Globus pallidus (tissue), 1 donor: ENCODE measurements around the gene GCN1.

Experiments used
- DNase-seq: peaks from one replicate; pipeline ENCODE4 v3.0.0-alpha.2; 2015; ENCODE audit warnings: low spot score

GCN1 gene

DNA sequence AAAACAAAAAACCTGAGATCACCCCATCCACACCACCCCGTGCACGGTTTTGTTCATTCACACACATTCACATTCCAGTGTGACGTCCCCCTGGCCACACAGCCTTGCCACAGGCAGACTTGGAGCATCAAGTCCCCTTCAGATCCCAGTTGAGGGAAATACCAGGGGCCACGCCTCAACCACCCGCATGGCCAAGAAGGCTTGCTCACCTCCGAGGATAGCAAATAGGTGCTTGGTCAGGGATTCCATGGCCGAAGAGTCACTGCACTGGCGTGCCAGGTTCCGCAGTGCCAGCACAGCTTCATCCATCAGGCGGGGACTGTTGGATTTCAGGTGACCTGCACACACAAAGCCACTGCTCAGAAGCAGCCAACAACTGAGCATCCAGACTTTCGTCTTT lies 19.0 kb downstream of the GCN1 start:
- no peak for DNase-seq

DNA sequence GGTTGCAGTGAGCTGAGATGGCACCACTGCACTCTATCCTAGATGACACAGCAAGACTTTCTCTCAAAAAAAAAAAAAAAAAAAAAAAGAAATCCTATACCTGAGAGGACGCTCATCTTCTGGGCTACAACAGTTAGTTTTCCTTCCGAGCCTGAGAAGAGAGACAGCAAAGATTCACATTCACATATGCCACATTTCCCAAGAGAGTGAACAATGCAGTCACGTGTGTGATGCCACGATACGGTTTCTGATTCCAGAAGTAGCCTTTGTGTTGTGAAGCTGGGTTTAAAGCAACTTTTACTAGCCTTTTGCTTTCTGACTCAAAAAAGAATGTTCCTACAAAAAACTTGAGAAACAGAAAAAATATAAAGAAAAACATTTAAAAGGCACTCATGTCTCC lies 19.5 kb downstream of the GCN1 start:
- no peak for DNase-seq

DNA sequence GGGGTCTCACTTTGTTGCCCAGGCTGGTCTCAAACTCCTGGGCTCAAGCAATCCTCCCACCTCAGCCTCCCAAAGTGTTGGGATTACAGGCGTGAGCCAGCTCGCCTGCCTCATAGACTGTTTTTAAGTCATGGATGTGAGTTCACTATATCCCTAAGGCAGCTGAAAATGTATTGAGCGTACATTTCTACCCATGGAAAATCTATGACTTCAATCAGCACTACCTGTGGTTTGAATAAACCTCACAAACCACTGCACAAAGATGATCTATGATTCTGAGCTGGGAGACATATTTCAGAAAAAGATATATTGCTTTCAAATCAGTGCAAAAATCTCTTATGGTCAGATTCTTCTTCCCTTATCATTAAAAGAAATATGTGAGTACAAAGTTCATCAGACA lies 22.5 kb downstream of the GCN1 start:
- DNase-seq = no peak

DNA sequence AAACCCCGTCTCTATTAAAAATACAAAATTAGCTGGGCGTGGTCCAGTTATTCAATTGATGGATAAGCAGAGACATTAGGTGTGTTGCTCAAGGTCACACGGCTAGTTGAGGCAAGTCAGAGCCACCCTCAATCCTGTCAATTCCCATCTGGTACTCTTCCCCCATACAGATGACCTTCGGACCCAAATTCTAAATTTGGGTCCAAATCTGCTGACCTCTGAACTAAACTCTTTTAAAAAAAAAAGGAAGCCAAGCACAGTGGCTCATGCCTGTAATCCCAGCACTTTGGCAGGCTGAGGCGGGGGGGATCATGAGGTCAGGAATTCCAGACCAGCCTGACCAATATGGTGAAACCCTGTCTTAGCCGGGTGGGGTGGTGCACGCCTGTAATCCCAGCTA lies 23.9 kb downstream of the GCN1 start:
- DNase-seq = no peak

DNA sequence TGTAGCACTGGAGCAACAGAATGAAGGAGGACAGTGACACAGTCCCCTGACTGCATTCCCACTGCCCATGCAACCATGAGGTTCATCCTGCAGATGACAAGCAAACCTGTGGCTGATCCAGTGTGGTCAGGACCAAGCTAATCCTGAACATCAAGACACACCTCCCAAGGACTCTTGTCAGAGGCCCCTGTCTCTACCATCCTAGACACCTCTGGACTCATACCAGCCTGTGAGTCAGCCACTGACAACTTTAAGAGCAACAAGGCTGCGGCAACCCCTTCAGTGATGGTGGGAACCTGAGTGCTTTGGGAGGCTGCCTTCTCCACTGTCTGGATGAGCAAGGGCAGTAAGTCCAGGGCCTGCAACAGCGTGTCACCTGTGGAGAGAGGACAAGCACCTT lies 24.6 kb downstream of the GCN1 start:
- DNase-seq = no peak

DNA sequence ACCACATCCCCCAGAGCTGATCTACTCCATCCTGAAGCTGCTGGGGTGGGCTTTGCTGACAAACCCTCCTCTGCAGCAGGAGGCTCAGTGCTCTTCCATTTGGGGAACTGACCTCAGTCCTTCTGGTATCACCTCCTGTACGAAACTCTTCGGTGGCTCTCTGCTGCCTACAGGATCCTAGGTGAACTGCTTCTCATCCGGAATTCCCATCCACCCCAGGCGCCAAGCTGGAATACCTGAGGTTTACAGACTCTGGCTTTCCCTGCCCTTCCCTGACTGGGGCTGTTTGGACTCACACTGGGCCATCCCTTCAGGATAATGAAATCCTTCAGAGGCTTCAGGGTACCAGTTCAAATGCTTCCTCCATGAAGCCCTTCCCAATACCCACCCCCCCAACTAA lies 26.2 kb downstream of the GCN1 start:
- no peak for DNase-seq

DNA sequence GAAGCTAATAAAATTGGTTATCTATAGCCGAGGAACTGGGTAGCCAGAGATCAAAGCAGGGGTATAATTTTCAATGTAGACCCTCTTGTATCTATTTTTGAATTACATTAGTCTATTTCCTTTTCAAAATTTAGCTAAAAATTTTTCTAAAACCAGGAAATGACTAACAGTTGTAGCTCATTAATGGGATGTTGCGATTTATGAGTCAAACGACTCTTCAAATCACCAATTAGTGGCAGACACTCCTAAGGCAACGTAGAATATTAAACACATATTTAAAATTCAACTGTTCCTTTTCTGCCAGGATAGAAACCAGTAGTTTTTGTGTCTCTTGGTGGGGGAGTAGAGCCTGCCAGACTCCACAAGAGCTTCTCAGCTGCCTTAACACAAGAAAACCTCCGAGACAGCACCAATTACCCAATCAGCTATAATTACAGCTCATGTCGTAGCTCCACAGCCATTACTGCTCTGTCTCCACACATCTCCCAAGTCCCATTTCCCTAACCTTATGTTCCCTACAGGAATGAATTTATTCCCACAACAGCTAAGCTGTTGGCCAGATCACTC lies 26.9 kb downstream of the GCN1 start:
- DNase-seq = no peak

DNA sequence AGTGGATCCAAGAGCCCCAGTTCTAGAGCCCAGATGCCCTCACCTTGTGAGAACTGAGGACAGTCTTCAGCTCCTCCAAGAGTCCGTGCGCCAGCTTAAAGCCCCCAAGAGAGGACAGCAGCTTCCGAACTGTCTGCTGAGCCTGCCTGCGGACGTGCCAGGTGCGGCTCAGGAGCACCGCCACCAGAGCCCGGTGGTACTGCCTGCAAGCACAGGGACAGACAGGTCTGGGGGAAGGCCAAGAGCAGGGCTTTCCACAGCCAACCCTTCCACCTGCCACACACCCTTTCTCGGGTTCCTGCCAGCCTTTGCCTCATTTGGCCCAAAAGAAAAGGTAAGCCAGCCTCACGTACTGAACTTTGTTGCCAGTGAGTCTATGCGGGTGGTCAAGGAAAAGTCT lies 30.2 kb downstream of the GCN1 start:
- no peak for DNase-seq

DNA sequence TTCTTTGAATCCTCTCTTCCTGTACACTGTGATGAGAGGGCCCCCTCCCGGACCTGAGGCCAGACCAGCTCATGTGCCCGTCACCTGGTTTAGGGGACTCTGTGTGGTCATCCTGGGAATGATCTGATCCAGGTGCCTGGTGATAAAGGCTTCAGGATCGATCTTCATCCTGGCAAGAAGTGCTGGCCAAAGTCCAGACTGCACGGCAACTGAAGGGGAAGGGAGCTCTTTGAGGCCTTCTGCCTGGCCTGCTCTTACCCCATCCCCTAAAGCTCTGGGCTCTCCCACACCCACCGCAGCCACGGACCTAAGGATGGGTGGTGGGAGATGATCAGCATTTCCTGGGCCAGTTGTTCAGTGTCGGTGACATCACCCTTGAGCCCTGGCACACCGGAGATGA lies 31.8 kb downstream of the GCN1 start:
- no peak for DNase-seq

DNA sequence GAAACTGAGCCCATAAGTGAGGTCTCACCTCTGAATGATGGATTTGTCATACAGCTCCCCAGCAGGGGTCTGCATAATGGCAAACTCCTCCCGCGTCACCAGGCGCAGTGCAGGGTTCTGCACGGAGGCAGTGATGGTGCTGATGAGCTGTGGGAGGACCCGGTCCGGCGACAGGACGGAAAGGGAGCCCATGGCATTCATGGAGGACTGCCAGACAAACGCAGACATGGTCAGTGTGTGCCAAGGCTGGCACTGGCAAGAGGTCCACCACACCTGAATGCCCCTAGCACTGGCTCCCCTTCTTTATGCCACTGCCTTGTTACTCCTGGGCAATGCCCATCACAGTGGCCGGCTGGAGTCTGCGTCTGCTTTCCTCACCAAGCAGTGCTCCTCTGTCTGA lies 32.7 kb downstream of the GCN1 start:
- no peak for DNase-seq

DNA sequence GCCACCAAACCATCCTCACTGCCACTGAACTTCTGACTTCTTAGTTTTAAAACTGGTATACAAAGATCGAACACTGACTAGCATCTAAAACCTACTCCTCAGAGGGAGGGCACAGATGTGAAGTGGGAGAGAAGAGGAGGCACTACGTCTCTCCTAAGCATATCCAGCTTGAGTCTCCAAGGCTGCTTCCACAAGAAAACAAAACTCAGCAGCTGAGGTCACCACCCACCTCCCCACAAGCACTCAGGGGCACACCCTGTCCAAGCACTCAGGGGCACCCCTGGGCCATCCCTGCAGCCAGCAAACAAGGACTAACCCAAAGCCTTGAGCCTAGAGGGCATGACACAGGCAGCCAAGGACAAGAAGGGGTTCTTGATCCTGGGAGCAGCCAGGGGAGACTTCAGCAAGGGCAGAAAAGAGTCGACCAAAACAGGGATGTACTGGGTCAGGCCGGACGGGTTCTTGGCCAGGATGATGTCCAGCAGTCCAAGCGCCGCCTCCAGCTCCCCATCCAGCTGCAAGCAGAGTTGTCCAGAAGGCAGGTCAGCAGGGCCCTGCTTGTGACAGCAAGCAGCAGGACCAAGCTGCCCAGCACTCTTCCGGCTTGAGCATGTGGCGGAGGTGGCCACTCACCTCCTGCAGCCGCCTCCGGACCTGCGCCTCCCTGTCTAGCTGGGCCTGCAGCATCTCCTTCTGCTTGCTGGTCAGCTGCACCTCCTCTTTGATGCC lies 34.8 kb downstream of the GCN1 start:
- DNase-seq = no peak

DNA sequence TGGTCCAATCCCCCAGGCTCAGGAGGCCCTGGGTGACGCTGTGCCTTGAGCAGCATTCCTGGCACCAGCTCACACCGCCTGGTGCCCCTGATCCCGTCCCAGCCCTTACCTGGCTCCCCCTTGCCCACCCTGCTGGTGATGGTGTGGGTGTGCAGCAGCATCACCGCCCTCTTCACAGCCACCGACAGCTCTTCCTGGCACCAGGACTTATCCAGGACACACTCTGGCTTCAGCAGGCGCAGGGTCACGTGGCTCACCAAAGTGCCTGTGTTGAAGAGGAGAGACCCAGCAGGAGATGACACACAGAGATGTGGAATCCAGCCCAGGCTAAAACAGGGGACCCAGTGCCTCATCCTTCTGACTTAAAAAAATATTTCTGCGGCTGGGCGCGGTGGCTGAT lies 36.2 kb downstream of the GCN1 start:
- DNase-seq = no peak

DNA sequence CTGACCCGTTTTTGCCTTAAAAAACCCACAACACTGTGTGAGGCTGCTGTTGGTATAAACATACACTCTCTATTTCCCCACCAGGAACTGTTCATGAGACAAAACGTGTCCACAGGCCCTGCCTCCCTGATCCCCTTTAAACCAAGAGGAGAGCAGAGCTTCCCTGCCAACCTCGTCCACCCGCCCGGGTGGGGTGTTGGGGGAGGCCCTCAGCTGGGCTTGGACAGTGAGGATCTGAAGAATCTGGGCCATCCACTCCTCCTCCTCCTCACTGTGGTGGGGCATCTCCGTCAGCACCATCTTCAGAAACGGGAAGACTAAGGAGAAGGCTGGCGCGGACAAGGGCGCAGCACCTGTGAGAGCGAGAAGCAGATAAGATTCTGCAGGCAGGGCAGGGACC lies 36.8 kb downstream of the GCN1 start:
- DNase-seq = no peak

DNA sequence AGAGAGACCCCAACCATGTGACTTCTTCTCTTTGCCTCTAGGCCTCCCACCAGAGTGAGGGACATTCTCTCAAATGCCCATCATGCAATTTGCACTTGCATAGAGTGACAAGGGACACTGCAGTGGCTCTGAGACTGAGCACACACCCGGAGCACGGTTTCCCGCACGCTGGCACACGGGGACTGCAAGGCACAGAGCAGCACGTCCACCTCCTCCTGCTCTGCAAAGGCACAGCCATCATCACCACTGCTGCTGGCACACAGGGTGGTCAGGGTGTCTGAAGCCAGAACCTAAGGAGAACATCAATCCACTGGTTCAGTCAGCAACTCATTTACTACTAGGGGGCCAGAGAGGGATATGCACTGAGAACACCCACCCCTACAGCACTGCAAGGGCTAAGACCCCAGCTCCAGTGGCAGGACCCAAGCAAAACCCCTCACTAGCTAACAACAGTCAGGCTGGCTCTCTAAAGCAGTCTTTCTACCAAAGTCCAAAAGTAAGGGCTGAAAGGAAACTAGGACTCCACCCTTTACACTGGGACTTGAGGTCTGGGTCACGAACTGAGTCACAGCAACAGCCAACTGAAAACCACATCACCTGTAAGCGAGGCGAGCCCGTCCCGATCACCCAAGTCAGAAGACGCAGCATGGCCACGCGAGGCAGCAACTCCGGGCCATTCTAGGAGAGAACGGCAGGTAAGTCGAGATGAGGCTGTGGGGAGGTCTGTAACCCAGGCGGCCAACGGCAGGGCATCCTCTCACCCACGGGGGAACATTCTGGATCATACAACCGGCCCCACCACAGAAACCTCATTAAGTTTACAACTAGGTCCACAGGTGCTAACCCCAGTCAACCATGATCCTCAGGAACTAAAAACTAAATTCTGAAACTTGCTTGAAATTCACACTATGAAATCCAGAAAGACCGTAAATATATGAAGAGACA lies 37.9 kb downstream of the GCN1 start:
- no peak for DNase-seq

DNA sequence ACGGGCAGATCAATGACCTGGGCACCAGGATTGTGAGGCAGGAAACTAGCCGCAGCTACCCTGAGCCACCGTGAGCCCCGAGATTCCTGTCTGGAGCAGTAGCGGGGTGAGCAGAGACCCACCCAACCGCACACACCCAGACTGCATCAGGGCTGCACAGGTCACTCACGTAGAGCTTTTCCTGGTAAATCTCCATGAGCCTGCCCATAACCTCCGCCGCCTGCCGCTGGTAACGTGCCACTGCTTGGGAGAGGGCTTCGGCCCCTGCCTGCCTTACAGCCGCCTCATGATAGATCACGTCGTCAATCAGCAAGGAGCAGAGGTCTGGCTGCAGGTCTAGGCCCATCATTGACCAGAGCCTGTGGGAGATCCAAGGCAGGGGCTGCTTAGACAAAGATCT lies 39.4 kb downstream of the GCN1 start:
- DNase-seq = no peak

DNA sequence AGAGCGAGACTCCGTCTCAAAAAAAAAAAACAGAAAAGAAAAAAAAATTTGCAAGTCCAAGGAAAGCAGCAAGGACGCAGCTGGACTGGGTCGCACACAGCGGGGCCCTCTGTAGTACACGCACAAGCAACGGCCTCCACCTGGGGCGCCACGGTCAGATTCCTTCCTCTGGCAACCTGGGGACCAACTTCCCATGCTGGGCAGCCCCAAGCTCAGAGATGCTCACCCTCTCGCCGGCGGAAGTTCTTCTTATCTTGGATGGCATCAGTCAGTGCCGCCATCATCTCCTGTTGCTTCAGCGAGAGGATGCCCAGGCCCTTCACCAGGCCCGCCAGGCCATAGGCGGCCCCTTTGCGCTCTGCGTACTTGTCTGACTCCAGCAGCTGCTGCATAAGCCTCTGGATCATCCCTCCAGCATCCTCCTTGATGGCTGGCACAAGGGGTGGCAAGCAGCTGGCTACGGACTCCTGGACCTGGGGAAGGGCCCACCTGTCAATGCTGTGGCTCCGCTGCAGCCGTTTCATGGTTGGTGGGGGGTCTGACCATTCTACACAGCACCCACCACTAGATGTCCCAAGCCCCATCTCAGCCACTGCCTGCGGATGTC lies 43.5 kb downstream of the GCN1 start:
- DNase-seq = no peak

DNA sequence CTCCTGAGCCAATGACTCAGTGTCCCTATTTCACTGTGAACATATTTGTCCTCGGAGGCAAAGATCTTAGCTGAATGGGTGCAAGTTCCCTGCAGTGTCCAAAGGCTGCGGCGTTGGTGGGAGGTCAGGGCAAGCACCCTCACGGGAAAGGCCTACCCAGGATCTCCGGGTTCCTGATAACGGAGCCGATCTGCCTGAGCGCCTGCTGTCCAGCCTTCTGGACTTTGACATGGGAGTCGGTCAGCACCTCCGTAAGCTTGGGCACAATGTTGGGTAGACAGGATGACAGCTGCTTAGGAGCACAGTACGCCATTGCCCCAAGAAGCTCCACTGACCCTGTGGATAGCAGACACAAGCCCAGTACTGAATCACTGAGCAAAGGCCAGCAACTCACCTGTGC lies 46.5 kb downstream of the GCN1 start:
- DNase-seq = no peak

DNA sequence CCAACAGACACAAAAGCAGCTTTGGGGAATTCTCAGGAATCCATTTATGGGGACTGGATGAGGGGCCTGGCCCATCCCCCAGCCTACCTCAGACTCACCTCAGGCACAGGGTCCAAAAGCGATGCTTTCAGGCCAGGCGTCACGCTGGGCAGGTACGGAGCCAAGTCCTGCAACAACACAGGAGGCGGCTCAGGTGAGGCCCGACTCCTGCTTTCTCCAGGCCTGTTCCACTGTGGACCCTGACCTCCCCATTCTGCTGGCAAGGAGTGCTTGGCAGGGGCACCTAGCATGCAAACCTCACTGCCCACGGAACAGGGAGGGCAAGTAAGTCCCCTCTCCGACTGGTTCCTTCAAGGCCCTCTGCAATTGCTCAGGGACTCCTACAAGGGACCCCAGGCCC lies 49.4 kb downstream of the GCN1 start:
- DNase-seq = no peak

DNA sequence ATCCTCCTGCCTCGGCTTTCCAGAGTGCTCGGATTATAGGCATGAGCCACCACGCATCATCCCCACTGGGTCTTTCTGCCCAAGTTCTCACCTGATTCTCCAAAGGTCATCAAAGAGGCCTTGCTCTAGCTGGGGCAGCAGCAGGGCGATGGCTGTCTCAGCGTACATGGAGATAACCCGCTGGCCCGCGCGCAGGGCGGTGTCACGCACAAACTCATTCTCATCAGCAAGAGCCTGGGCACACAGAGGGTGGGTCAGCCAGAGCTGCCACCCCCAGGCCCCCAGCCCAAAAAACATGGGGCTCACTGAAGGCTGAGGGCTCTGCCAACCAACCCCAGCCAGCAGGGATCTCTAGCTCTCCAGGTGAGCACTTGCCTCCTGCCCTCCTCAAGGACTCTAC lies 50.3 kb downstream of the GCN1 start:
- DNase-seq = no peak

DNA sequence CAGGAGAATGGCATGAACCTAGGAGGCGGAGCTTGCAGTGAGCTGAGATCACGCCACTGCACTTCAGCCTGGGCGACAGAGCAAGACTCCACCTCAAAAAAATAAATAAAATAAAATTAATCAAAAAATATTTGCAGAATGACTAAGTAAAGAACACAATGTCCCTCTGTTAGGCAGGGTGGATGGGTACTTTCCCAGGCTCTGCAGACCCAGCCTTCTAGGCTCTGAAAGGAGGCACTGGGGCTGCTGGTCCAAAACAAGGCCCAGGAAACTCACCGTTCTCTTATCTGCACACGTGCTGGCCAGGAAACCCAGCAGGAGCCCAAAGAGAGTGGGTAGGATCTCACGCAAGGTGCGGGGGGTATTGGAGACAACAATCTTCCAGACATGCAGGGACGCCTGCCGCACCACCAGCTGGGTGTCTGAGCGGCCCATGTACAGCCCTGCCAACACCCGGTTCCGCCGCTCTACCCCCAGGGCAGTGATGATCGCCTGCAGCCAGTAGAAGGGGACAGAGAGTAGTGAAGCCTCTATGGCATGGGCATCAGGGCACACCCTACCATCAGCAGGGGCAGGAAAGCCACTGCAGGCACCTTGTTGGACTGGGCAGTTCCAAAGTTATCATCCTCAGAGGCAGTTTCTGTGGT lies 52.2 kb downstream of the GCN1 start:
- no peak for DNase-seq

DNA sequence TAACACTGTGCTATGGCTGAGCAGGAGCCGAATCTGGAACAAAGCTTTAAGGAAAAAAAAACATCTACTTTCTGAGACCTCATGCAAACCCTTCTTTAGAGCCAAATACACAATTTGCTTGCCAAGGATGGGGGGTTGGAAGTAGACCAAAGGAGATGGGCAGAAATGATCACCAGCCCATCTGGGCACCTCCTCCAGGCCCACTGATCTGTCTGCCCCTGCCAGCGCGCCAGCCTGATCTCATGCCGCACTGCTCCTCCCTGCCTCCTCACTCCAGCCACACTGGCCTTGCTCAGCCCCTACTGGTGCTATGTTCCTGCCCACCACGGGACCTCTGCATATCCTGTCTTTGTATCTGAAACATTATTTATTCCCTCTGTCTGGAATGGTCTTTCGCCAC lies 53.2 kb downstream of the GCN1 start:
- DNase-seq = no peak

DNA sequence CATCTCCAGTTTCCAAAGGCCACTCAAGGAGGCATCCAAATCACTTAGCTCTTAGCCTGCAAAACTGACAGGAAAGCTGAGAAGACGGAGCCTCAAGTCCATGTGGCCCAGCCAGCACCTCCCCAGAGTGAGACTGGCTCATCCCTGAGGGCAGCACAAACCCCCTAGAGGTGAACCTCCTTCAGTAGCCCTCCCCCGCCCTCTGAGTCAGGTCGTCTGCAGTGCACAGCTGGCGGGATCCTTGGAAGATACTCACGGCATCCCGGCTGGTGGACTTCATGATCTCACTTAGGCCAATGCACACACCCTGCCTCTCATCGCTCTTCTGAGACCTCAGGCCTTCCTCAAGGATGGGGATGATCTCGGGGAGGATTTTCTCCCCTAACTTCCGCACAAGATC lies 53.9 kb downstream of the GCN1 start:
- no peak for DNase-seq
